Lung (tissue), 12 donors: ENCODE measurements around the gene RAB8B. TPM values are rescaled to one million over a fixed set of nuclear protein-coding genes. Genes with fewer than 3 reads are reported as not detected.

Source experiments
- ATAC-seq: fragments of 200-7000 bp; cut with Tn5 transposase; one replicate; pipeline ENCODE4 v1.9.1; 2020; ENCODE audit warnings: moderate number of reproducible peaks; ENCODE audit not compliant: insufficient read depth, low FRiP score
- DNase-seq, 3 donors: peaks; one replicate each; pipeline ENCODE4 v3.0.0-alpha.2; 2013 to 2017
- H3K27ac ChIP-seq, 2 donors: one replicate each; pipeline ENCODE4 v1.5.1; 2013; ENCODE audit warnings: mild to moderate bottlenecking in 2 of 2, moderate library complexity in 2 of 2, control low read depth in 1 of 2, inconsistent platforms in 1 of 2, low read depth in 1 of 2, low read length in 1 of 2
- H3K27me3 ChIP-seq, 3 donors: one replicate each; pipeline ENCODE4 v1.5.1; 2013; ENCODE audit warnings: low read length in 2 of 3; ENCODE audit not compliant: control insufficient read depth in 3 of 3, insufficient read depth in 3 of 3
- H3K36me3 ChIP-seq, 4 donors: one replicate each; pipeline ENCODE4 v1.5.1; 2013; ENCODE audit warnings: low read length in 4 of 4, mild to moderate bottlenecking in 1 of 4, moderate library complexity in 1 of 4; ENCODE audit not compliant: control insufficient read depth in 4 of 4, insufficient read depth in 4 of 4
- H3K4me1 ChIP-seq, 5 donors: one replicate each; pipeline ENCODE4 v1.5.1; 2013; ENCODE audit warnings: low read length in 5 of 5, mild to moderate bottlenecking in 2 of 5, moderate library complexity in 1 of 5; ENCODE audit not compliant: control insufficient read depth in 5 of 5, insufficient read depth in 5 of 5
- H3K4me3 ChIP-seq: one replicate; pipeline ENCODE4 v1.5.1; 2013; ENCODE audit warnings: mild to moderate bottlenecking, control low read depth, moderate library complexity
- H3K9ac ChIP-seq, 2 donors: one replicate each; pipeline ENCODE4 v1.5.1; 2013; ENCODE audit warnings: low read length in 2 of 2, control low read depth in 1 of 2; ENCODE audit not compliant: insufficient read depth in 1 of 2
- H3K9me3 ChIP-seq, 4 donors: one replicate each; pipeline ENCODE4 v1.5.1; 2013; ENCODE audit warnings: low read length in 3 of 4, mild to moderate bottlenecking in 1 of 4, moderate library complexity in 1 of 4; ENCODE audit not compliant: control insufficient read depth in 4 of 4, insufficient read depth in 3 of 4
- CTCF ChIP-seq: IDR thresholded peaks from 2 replicates; pipeline ENCODE4 v1.5.1; 2012; ENCODE audit warnings: mild to moderate bottlenecking; ENCODE audit errors: control extremely low read depth, extremely low read depth
- WGBS, 2 donors: extraction: QIAGEN DNeasy Blood & Tissue Kit; methylation state at CpG; one replicate each; pipeline ENCODE4 v1.1.7; 2013; 5-methylcytosine and 5-hydroxymethylcytosine counted together
- polyA plus RNA-seq, 2 donors: library from polyadenylated mRNA; stranded (reverse); fragments of 200-250 nt; gene quantifications; one replicate each; pipeline ENCODE4 v1.2.1, GENCODE V29; 2013
- total RNA-seq, 2 donors: library from RNA; depleted of rRNA in 1 of 2; stranded (reverse); fragments of >200 nt in 1 of 2; gene quantifications; one replicate each; pipeline ENCODE4 v1.2.1, GENCODE V29; 2014 to 2021
- donor health status: control.
- donor health status: control.
- donor health status: Bipolar disorder and iron deficiency.
- donor health status: healthy.
- donor health status: DM: yes; HTN: yes; CAD: no.

RAB8B gene
- total and polyA plus RNA-seq, 4 donors, result 10.0 to 88.9 (median 35.7) TPM

DNA sequence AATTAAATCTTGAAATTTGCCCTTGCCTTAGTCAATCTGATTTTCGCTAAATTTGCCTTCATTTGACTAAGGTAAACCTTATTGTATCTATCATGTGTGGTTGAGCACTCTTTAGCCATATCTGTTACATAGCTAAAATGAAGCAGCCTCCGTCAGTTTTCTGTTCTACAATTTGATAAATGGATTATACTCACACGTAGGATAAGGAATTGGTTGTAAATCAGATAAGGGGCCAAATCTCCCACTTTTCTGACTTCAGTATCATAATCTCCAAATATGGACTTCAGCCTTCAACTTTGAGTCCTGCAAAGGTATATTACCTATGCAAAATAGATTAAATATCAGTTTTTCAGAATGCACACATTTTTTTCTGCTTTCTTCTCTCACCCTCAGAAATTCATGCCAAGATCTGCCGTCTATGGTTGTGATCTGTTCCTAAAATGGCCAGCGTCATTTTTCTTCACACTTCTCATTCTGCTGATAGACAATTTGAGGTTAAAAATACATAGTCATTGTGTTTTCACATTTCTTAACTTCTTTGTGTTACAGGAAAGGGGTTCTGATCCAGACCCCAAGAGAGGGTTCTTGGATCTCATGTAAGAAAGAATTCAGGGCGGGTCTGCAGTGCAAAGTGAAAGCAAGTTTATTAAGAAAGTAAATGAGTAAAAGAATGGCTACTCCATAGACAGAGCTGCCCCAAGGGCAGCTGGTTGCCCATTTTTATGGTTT is 36.9 kb downstream of the RAB8B start:
- Histone ChIP-seq H3K9ac (no peak overlapping the region), H3K36me3 (peaks cover 0 to 4% (median under 1%) of the 10 kb centered on the region in 4 donors), H3K4me3 (no peak overlapping the region), H3K27me3 (no peaks in the 10 kb centered on the region), H3K27ac (no peak overlapping the region), H3K4me1 (peaks cover 0 to 11% (median 7%) of the 10 kb centered on the region in 5 donors), H3K9me3 (no peaks in the 10 kb centered on the region)
- TF ChIP-seq CTCF, result no peak
- ATAC-seq (no peak), DNase-seq (no peak)
- whole genome bisulfite sequencing, 2 donors, result 53 to 78% methylated on average over 6 of the region's 6 CpGs

DNA sequence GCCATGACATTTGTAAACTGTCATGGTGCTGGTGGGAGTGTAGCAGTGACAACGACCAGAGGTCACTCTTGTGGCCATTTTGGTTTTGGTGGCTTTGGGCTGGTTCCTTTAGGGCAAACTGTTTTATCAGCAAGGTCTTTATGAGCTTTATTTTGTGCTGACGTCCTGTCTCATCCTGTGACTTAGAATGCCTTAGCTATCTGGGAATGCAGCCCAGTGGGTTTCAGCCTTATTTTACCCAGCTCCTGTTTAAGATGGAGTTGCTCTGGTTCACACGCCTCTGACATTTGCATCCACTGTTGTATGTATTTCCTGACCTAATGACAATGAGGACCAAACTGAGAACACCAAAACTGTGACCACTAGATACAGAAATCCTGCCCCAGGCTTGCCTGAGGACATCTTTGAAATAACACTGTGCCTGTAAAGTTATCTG is 37.6 kb downstream of the RAB8B start:
- Histone ChIP-seq H3K4me1 (peaks cover 0 to 14% (median 7%) of the 10 kb centered on the region in 5 donors), H3K9me3 (no peaks in the 10 kb centered on the region), H3K27me3 (no peaks in the 10 kb centered on the region), H3K9ac (no peak overlapping the region), H3K27ac (no peak overlapping the region), H3K36me3 (peaks cover 0 to 4% (median under 1%) of the 10 kb centered on the region in 4 donors), H3K4me3 (no peak overlapping the region)
- DNase-seq (no peak), ATAC-seq (no peak)
- TF ChIP-seq CTCF, result no peak
- WGBS, 2 donors, result 68 to 77% methylated on average over 3 of the region's 3 CpGs

GRCh38 chr15:63227689-63228088 is 38.3 kb downstream of the RAB8B start:
- TF ChIP-seq CTCF, result no peak
- ATAC-seq (no peak), DNase-seq (no peak)
- Histone ChIP-seq H3K27ac (no peak overlapping the region), H3K9ac (no peak overlapping the region), H3K36me3 (peaks cover 0 to 4% (median under 1%) of the 10 kb centered on the region in 4 donors), H3K4me1 (peaks cover 0 to 20% (median 7%) of the 10 kb centered on the region in 5 donors), H3K9me3 (no peaks in the 10 kb centered on the region), H3K27me3 (no peaks in the 10 kb centered on the region), H3K4me3 (no peak overlapping the region)
- WGBS, 2 donors, result 92 to 99% methylated on average over 2 of the region's 2 CpGs
